ENCODE measurements around the gene EDAR.

The EDAR gene

DNA sequence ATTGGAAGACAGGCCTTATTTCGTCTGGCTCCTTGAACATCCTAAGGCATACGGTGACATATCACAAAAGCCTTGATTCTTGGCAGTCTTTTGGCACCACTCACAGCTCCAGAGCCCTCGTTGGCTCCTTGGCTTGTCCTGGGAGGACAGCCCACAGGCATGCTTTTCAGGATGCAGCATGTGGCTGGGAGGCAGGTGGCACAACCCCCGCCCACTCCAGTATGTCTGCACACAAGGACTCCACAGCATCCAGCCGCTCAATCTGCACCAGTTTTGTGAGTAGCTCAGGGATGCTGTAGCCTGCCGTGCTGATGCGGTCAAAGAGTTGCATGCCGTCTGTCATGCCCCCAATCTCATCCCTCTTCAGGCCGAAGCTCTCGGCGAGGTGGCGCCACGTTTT lies 92.3 kb downstream of the EDAR start:
- TF ChIP-seq, protein P1, sequence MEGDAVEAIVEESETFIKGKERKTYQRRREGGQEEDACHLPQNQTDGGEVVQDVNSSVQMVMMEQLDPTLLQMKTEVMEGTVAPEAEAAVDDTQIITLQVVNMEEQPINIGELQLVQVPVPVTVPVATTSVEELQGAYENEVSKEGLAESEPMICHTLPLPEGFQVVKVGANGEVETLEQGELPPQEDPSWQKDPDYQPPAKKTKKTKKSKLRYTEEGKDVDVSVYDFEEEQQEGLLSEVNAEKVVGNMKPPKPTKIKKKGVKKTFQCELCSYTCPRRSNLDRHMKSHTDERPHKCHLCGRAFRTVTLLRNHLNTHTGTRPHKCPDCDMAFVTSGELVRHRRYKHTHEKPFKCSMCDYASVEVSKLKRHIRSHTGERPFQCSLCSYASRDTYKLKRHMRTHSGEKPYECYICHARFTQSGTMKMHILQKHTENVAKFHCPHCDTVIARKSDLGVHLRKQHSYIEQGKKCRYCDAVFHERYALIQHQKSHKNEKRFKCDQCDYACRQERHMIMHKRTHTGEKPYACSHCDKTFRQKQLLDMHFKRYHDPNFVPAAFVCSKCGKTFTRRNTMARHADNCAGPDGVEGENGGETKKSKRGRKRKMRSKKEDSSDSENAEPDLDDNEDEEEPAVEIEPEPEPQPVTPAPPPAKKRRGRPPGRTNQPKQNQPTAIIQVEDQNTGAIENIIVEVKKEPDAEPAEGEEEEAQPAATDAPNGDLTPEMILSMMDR (IDR thresholded peaks at IDR 0.05; ENCODE audit: low read depth, low read length), result no peak
- no peak overlapping the region for H3K4me3 ChIP-seq (ENCODE audit: low read depth, low read length)

DNA sequence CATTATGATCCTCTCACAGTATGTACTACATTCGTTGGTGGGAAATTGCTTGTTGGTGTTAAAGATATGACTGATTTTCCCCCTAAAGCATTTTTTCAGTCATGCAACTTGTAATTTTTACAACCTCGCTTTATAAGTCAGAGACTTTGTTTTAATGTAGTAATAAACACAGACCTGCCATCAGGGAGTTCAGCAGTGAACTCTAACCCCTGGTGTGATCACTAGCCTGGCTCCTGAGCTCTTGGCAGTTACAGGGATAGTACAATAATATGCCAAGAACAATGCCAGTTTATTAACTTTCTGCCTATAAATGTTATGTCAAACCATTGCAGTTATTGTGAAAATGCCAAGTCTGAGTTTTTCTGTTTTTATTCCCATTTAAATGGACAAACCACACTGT lies 93.8 kb downstream of the EDAR start:
- no peak overlapping the region for H3K4me3 ChIP-seq (ENCODE audit: low read depth, low read length)
- TF ChIP-seq, protein P1 (IDR thresholded peaks at IDR 0.05; ENCODE audit: low read depth, low read length), result no peak

DNA sequence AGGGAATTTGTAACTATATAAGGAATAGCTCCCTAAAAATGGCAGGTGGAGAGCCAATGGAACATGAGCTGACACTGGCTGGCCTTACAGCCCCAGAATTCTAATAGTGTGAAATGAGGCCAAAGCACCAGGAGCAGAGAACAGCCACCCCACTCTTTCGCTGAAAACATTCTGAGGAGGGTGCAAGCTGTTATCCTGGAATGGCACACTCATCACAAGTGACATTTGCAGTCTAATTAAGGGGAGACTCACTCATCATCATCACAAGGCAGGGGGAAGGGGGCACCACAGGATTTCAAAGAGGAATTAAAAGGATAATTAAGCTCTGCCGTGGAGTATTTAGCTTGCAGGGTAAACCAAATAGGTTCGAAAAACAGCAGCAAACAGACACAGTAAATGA lies 94.3 kb downstream of the EDAR start:
- TF ChIP-seq, protein P1 (IDR thresholded peaks at IDR 0.05; ENCODE audit: low read depth, low read length), result no peak

DNA sequence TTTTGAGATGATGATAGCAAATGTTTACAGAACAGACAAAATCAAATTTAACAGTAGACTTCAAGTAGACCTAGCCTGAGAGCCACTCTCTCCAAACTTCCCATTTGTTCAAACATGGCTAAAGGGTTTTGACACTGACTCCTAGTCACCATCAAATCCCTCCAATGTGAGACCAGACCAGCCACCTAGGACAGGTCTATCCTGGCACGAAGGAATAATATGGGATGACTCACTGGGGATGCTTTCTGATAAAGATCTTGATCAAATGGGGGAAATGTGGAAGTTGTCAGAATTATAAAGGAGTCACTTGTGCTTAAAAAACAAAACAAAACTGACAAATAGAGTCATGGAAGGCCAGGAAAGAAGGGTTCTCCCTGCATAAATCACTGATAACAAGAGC lies 95.7 kb downstream of the EDAR start:
- no peak overlapping the region for H3K4me3 ChIP-seq (ENCODE audit: low read depth, low read length)
- TF ChIP-seq, protein P1 (IDR thresholded peaks at IDR 0.05; ENCODE audit: low read depth, low read length), result no peak

More for the DNA sequence above, 94.3 kb downstream of the EDAR start:
- no peak overlapping the region for H3K4me3 ChIP-seq (ENCODE audit: low read depth, low read length)

DNA sequence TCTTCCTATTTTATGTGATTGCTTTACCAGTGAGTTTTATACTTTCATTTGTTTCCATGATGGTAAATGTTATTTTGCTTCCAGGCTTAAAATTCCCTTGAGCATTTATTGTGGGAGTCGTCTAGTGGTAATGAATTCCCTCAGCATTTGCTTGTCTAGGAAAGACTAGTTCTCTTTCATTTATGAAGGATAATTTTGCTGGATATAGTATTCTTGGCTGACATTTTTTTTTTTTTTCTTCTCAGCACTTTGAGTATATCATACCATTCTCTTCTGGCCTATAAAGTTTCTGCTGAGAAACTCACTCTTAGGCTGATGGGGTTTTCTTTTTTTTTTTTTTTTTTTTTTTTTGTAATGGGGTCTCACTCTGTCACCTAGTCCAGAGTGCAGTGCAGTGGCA lies 99.1 kb downstream of the EDAR start:
- TF ChIP-seq, protein P1 (IDR thresholded peaks at IDR 0.05; ENCODE audit: low read depth, low read length), result no peak
- H3K4me3 ChIP-seq (ENCODE audit: low read depth, low read length), result no peak overlapping the region

GRCh38 chr2:108884619-108885018 lies 104.4 kb downstream of the EDAR start:
- H3K4me3 ChIP-seq (ENCODE audit: low read depth, low read length), result no peak overlapping the region
- TF ChIP-seq, protein P1 (IDR thresholded peaks at IDR 0.05; ENCODE audit: low read depth, low read length), result no peak

DNA sequence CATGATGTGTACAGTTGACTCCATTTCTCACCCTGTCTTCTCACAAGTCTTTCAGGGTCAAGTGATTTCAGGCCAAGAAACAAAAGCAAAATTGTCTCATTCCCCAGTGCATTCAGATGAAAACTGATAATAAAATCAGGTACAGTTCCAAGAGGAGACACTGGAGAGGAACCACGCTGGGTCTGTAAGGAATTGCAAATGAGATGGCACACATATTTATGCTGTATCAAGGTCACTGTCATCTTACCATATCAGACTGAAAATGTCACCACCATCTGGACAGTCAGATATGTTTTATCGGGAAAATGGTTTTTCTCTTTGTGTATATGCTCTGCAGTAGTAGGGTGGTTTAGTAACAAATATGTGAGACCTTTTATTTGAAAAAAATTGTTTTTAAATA lies 110.7 kb downstream of the EDAR start:
- TF ChIP-seq, protein P1 (IDR thresholded peaks at IDR 0.05; ENCODE audit: low read depth, low read length), result no peak
- no peak overlapping the region for H3K4me3 ChIP-seq (ENCODE audit: low read depth, low read length)
